PC-9 (cell line): ENCODE measurements around the gene ITGB3. TPM values are rescaled to one million over a fixed set of nuclear protein-coding genes. Genes with fewer than 3 reads are reported as not detected.

Source experiments
- BruUV-seq: library from RNA; stranded (reverse); fragments of 400-500 nt; replicated peaks from 2 replicates; lab custom pipeline; 2021; lab: Mats Ljungman, UMichigan
- CTCF ChIA-PET: fragments of 300-600 bp; sonication (Branson Sonifier 250); formaldehyde crosslinking; loops from one replicate; lab custom pipeline; 2022; ENCODE audit warnings: antibody characterized with exemption; lab: Charles Lee
- POLR2A ChIA-PET: fragments of 300-600 bp; sonication (Branson Sonifier 250); formaldehyde crosslinking; loops from one replicate; lab custom pipeline; 2022; ENCODE audit warnings: antibody characterized with exemption; ENCODE audit not compliant: unreplicated experiment; lab: Charles Lee
- DNase-seq, 2 experiments: peaks; one replicate each; pipeline versions ENCODE4 v3.0.0 to v3.0.0-alpha.2; 2015 to 2022; ENCODE audit warnings: mixed read lengths in 1 of 2
- H2AFZ ChIP-seq: fragments of 200-600 bp; sonication (generic); 2 replicates; pipeline ENCODE4 v1.8.1; 2017; ENCODE audit warnings: antibody characterized with exemption
- H3F3A ChIP-seq: fragments of 200-600 bp; sonication (generic); 2 replicates; pipeline ENCODE4 v1.8.1; 2017; ENCODE audit warnings: antibody characterized with exemption, mild to moderate bottlenecking, low read depth; ENCODE audit not compliant: insufficient read depth
- H3K27ac ChIP-seq: fragments of 200-600 bp; sonication (generic); 2 replicates; pipeline ENCODE4 v1.6.1; 2016; ENCODE audit warnings: mixed run types
- H3K27me3 ChIP-seq: fragments of 200-600 bp; sonication (generic); 2 replicates; pipeline ENCODE4 v1.6.1; 2016; ENCODE audit warnings: low read depth, mixed run types; ENCODE audit not compliant: insufficient read depth
- H3K36me3 ChIP-seq: fragments of 200-600 bp; sonication (generic); 2 replicates; pipeline ENCODE4 v1.6.1; 2016; ENCODE audit warnings: low read depth, mixed run types
- H3K4me1 ChIP-seq: fragments of 200-600 bp; sonication (generic); replicated peaks from 2 replicates; pipeline ENCODE4 v1.6.1; 2016; ENCODE audit warnings: mixed run types; ENCODE audit not compliant: insufficient read depth
- H3K4me2 ChIP-seq: fragments of 200-600 bp; sonication (generic); 2 replicates; pipeline ENCODE4 v1.6.1; 2017; ENCODE audit warnings: mixed run types
- H3K4me3 ChIP-seq: fragments of 200-600 bp; sonication (generic); 2 replicates; pipeline ENCODE4 v1.6.1; 2016; ENCODE audit warnings: mixed run types
- H3K79me2 ChIP-seq: fragments of 200-600 bp; sonication (generic); 2 replicates; pipeline ENCODE4 v1.6.1; 2017; ENCODE audit warnings: low read depth, mixed run types
- H3K9me2 ChIP-seq: fragments of 200-600 bp; sonication (generic); 2 replicates; pipeline ENCODE4 v1.8.1; 2017; ENCODE audit warnings: mild to moderate bottlenecking; ENCODE audit not compliant: insufficient read depth
- H3K9me3 ChIP-seq: fragments of 200-600 bp; sonication (generic); 2 replicates; pipeline ENCODE4 v1.8.1; 2016; ENCODE audit warnings: low read depth; ENCODE audit not compliant: insufficient read depth
- H4K20me1 ChIP-seq: fragments of 200-600 bp; sonication (generic); 2 replicates; pipeline ENCODE4 v1.8.1; 2017; ENCODE audit not compliant: insufficient read depth
- EZH2 ChIP-seq: fragments of 200-600 bp; sonication (generic); IDR thresholded peaks from 2 replicates; pipeline ENCODE4 v1.8.0; 2017; ENCODE audit warnings: antibody characterized with exemption, low read depth
- intact Hi-C: fragments of 100-400 bp; cut with micrococcal nuclease; formaldehyde crosslinking; loops from one replicate; pipeline ENCODE4 v1.10.0; 2022; ENCODE audit not compliant: unreplicated experiment
- total RNA-seq: library from RNA; stranded (reverse); gene quantifications from 2 replicates; pipeline ENCODE4 v1.2.3, GENCODE V29; 2021
- TF ChIP-seq, protein P1 (sequence below): fragments of 200-600 bp; sonication (generic); conservative IDR thresholded peaks from 2 replicates; pipeline ENCODE4 v1.6.1; 2017; ENCODE audit warnings: mixed run types, antibody characterized with exemption, mild to moderate bottlenecking, moderate library complexity

Gene ITGB3
- total RNA-seq, 1 experiment from 2014 or later = 0.31 TPM

DNA sequence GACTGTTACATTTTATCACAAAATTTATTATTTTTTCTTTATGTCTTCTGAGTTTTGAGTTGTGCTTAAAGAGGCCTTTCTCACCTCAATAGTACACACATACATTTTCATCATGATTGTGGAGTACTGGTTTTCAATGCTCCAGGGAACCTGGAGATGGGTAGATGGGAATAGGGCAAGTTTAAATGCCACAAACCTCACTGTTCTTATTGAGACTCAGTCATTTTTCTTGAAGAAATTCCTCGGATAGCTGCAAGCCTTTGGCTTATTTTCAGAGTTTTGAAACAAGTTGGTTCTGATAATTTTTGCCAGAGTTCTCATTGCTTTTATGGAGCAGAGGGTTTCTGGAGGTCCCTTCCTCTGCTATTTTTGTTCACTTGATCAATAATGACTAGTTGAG is 105.0 kb downstream of the ITGB3 start:
- DNase-seq = no peak

More for the DNA sequence above, 105.0 kb downstream of the ITGB3 start:
- TF ChIP-seq, protein P1, sequence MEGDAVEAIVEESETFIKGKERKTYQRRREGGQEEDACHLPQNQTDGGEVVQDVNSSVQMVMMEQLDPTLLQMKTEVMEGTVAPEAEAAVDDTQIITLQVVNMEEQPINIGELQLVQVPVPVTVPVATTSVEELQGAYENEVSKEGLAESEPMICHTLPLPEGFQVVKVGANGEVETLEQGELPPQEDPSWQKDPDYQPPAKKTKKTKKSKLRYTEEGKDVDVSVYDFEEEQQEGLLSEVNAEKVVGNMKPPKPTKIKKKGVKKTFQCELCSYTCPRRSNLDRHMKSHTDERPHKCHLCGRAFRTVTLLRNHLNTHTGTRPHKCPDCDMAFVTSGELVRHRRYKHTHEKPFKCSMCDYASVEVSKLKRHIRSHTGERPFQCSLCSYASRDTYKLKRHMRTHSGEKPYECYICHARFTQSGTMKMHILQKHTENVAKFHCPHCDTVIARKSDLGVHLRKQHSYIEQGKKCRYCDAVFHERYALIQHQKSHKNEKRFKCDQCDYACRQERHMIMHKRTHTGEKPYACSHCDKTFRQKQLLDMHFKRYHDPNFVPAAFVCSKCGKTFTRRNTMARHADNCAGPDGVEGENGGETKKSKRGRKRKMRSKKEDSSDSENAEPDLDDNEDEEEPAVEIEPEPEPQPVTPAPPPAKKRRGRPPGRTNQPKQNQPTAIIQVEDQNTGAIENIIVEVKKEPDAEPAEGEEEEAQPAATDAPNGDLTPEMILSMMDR = no peak
- TF ChIP-seq EZH2 = no peak
- no peaks in the 10 kb centered on the region for H3K27me3 ChIP-seq
- intact Hi-C loops = no loop called here
- BruUV-seq = no TSS peak
- ChIA-PET CTCF (no interaction called here), POLR2A (interaction anchor here (0.7 kb wide), 1 partner anchor 33 kb away, joined by 6 read pairs; no protein-coding TSS in a partner anchor)
- H3K9me3 ChIP-seq = peaks cover 4% of the 10 kb centered on the region; the same call in 1 of the 2 replicates
- H3K4me2 ChIP-seq = no peak overlapping the region
- H3K27ac ChIP-seq = no peak overlapping the region
- H3K4me3 ChIP-seq = no peak overlapping the region
- no peaks in the 10 kb centered on the region for H3K36me3 ChIP-seq
- H3K9me2 ChIP-seq = no peaks in the 10 kb centered on the region
- H4K20me1 ChIP-seq = no peaks in the 10 kb centered on the region
- no peaks in the 10 kb centered on the region for H3F3A ChIP-seq
- H3K4me1 ChIP-seq = no peaks in the 10 kb centered on the region
- H3K79me2 ChIP-seq = no peaks in the 10 kb centered on the region
- H2AFZ ChIP-seq = no peak overlapping the region

Other genes starting within 250 kb of the ITGB3 start
- 58.9 and 94.3 TPM in 2 replicates for gene CDC27, start 64.5 kb upstream of the ITGB3 start, total RNA-seq
- not detected in 2 replicates for gene MYL4, start 44.5 kb upstream of the ITGB3 start, total RNA-seq
- 3.2 and 3.3 TPM in 2 replicates for gene EFCAB13, start 70.1 kb downstream of the ITGB3 start, total RNA-seq